HUES6 (cell line): ENCODE results near the gene SOHLH2.

Source experiments
- H3K27ac ChIP-seq: 2 replicates; pipeline ENCODE4 v1.7.0; 2013; ENCODE audit warnings: low read depth, mild to moderate bottlenecking, low read length, inconsistent platforms
- H3K27me3 ChIP-seq: 2 replicates; pipeline ENCODE4 v1.6.1; 2013; ENCODE audit warnings: low read length; ENCODE audit not compliant: control insufficient read depth, insufficient read depth
- H3K36me3 ChIP-seq: 2 replicates; pipeline ENCODE4 v1.6.1; 2013; ENCODE audit warnings: low read length; ENCODE audit not compliant: control insufficient read depth, insufficient read depth
- H3K4me1 ChIP-seq: 2 replicates; pipeline ENCODE4 v1.6.1; 2013; ENCODE audit warnings: low read length; ENCODE audit not compliant: control insufficient read depth, insufficient read depth
- H3K4me3 ChIP-seq: 2 replicates; pipeline ENCODE4 v1.5.1; 2013; ENCODE audit warnings: low read depth, low read length
- H3K9ac ChIP-seq: one replicate; pipeline ENCODE4 v1.6.1; 2013; ENCODE audit warnings: mild to moderate bottlenecking, low read length
- H3K9me3 ChIP-seq: 2 replicates; pipeline ENCODE4 v1.6.1; 2013; ENCODE audit warnings: low read depth, low read length; ENCODE audit not compliant: control insufficient read depth, insufficient read depth

The SOHLH2 gene

DNA sequence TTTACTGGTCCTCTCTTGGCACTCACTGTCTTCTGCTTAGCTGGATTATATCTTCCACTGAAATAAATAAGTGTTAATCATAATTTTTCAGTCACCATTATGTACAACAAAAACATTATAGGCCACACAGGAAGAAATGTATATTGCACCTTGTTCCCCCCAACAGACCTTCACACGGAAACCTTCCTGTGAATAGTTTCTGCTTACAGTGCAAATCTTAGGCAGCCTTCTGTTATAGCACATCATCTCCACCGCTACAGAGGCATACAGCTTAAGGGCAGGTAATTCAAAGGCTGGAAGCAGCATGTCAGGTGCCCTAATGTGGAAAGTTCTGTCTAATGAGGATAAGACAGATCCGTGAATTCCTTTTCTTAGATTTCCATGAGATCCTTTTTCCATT, 16.9 kb upstream of the SOHLH2 start:
- no peaks in the 10 kb centered on the region for H3K27me3 ChIP-seq
- H3K4me3 ChIP-seq, result no peak overlapping the region
- H3K36me3 ChIP-seq, result peaks cover 42% of the 10 kb centered on the region
- H3K4me1 ChIP-seq, result no peaks in the 10 kb centered on the region
- H3K9ac ChIP-seq, result no peak overlapping the region
- peaks cover 11% of the 10 kb centered on the region; the same call in 1 of the 2 replicates for H3K9me3 ChIP-seq
- H3K27ac ChIP-seq, result no peak overlapping the region

DNA sequence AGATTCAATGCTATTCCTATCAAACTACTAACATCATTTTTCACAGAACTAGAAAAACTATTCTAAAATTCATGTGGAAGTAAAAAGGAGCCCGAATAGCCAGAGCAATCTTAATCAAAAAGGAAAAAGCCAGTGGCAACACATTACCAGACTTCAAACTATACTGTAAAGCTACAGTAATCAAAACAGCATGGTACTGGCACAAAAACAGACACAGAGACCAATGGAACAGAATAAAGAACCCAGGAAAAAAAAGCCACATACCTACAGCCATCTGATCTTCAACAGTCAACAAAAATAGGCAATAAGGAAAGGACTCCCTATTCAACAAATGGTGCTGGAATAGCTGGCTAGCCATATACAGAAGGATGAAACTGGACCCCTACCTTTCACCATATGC, 10.4 kb upstream of the SOHLH2 start:
- no peak overlapping the region for H3K27ac ChIP-seq
- no peak overlapping the region for H3K4me3 ChIP-seq
- no peaks in the 10 kb centered on the region for H3K4me1 ChIP-seq
- H3K9me3 ChIP-seq, result peaks cover 26% of the 10 kb centered on the region
- H3K27me3 ChIP-seq, result no peaks in the 10 kb centered on the region
- no peak overlapping the region for H3K9ac ChIP-seq
- H3K36me3 ChIP-seq, result peaks cover 56% of the 10 kb centered on the region

DNA sequence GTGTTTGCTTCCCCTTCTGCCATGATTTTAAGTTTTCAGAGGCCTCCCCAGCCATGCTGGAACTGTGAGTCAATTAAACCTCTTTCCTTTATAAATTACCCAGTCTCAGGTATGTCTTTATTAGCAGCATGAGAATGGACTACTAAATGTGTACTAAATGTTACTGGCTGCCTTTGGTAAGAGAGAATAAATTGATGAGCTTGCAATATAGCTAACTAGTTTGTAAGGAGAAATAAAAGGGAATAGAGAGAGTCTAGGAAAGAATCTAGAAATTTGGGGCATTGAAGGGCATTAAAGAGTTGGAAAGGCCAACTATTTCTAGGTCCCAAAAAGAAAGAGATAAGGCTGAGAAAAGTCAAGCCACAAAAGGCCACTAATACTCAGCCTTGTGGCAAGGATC, 5.5 kb upstream of the SOHLH2 start:
- peaks cover 5% of the 10 kb centered on the region for H3K9me3 ChIP-seq
- no peak overlapping the region for H3K27ac ChIP-seq
- no peaks in the 10 kb centered on the region for H3K27me3 ChIP-seq
- peaks cover 25% of the 10 kb centered on the region for H3K36me3 ChIP-seq
- H3K4me3 ChIP-seq, result no peak overlapping the region
- no peak overlapping the region for H3K9ac ChIP-seq
- no peaks in the 10 kb centered on the region for H3K4me1 ChIP-seq

DNA sequence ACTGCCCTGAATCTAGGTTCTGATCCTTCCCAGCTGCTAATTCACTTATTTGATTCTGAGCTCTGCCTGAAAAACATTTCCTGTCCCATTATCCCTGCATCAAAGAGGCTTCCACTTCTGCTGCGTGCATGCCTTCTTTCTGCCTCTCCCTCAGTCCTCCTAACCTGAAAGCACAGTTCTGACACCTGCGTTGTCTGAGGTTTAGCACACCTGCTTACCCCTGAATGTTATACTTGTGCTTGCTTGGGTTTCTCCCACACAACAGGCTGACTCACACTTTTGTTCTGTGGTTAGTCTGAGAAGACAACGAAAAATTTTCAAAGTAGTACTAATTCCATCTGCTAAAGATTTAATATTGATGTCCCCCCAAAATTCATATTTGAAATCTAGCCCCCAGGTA, 3.1 kb upstream of the SOHLH2 start:
- Histone ChIP-seq H3K4me3 (no peak overlapping the region), H3K9ac (no peak overlapping the region), H3K27ac (no peak overlapping the region), H3K4me1 (no peaks in the 10 kb centered on the region), H3K36me3 (peaks cover 12% of the 10 kb centered on the region), H3K27me3 (no peaks in the 10 kb centered on the region), H3K9me3 (peaks cover 4% of the 10 kb centered on the region; the same call in 1 of the 2 replicates)

DNA sequence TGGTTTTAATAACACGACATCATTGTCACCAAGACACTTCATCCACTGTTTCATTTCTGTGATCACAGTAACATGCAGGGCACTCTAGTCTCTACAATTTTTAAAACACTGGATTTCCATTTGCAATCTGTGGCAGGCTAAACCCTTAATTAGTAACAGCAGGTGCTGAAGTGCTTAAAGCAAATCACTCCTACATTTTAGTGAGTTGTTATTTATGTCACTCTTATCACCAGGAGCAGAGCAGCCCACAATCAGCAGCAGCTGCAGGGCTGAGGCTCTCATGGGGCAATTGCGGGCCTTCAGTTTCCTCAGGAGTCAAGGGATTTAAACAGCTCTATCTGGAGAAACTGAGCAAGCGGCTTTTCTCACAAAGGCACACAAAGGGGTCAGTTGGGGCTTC, 1.6 kb downstream of the SOHLH2 start:
- Histone ChIP-seq H3K27ac (no peak overlapping the region), H3K27me3 (no peaks in the 10 kb centered on the region), H3K9ac (no peak overlapping the region), H3K4me3 (no peak overlapping the region), H3K4me1 (peaks cover 10% of the 10 kb centered on the region; the same call in 1 of the 2 replicates), H3K36me3 (no peaks in the 10 kb centered on the region), H3K9me3 (peaks cover 9% of the 10 kb centered on the region)

DNA sequence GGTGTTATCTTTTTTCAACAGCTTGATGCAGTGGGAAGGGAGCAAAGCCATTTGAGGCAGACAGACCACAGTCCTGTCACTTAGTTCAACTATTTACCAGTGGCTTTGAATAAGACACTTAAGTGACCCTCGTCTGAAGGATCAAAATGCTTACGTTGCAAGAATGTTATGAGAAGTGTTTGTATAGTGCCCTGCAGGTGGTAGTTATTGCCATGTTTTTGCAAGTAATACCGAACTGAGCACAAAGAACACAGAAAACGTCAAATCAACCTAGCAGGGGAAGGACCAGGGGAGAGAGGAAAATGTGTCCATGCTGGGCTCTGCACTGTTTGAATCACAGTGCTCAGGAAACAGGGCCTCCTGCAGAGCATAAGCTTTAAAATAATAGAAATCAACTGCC, 2.8 kb downstream of the SOHLH2 start:
- no peak overlapping the region for H3K4me3 ChIP-seq
- peaks cover 9% of the 10 kb centered on the region for H3K9me3 ChIP-seq
- H3K9ac ChIP-seq, result no peak overlapping the region
- H3K27ac ChIP-seq, result no peak overlapping the region
- H3K36me3 ChIP-seq, result no peaks in the 10 kb centered on the region
- peaks cover 10% of the 10 kb centered on the region; the same call in 1 of the 2 replicates for H3K4me1 ChIP-seq
- no peaks in the 10 kb centered on the region for H3K27me3 ChIP-seq

DNA sequence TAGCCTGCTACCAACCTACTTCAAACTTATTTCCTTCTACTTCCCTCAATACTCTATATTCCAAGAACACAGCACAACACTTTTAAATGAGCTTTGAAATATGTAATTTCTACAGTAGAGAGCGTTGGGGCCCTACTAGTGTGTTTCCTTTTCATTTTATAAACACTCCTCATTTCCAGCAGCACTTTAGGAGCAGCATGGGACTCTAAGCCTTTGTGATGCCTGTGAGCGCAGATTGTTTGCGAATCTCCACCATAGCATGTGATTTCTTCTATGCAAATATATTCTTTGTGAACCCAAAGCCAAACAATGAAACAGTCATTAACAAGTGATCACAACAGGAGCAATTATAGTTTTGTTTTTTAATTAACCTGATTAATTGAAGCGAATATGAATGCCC, 3.6 kb downstream of the SOHLH2 start:
- Histone ChIP-seq H3K4me1 (peaks cover 10% of the 10 kb centered on the region; the same call in 1 of the 2 replicates), H3K4me3 (no peak overlapping the region), H3K36me3 (no peaks in the 10 kb centered on the region), H3K27me3 (no peaks in the 10 kb centered on the region), H3K27ac (no peak overlapping the region), H3K9me3 (peaks cover 9% of the 10 kb centered on the region), H3K9ac (no peak overlapping the region)

DNA sequence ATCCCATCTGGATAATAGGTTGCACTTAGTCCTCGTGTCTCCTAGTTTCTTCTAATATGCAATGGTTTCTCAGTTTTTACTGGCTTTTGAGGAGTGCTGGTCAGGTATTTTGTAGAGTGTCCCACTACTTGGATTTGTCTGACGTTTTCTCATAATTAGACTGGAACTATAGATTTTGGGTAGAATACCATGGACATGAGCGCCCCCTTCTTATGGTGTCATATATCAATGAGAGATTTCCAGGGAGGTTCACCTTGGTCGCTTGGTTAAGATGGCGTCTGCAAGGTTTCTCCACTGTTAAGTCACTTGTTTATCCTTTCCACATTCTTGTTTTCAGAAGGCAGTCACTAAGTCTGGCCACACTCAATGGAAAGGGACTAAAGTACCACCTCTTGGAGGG, 6.7 kb downstream of the SOHLH2 start:
- Histone ChIP-seq H3K27me3 (no peaks in the 10 kb centered on the region), H3K27ac (no peak overlapping the region), H3K9ac (no peak overlapping the region), H3K4me1 (peaks cover 10% of the 10 kb centered on the region; the same call in 1 of the 2 replicates), H3K36me3 (no peaks in the 10 kb centered on the region), H3K4me3 (no peak overlapping the region), H3K9me3 (peaks cover 7% of the 10 kb centered on the region)

DNA sequence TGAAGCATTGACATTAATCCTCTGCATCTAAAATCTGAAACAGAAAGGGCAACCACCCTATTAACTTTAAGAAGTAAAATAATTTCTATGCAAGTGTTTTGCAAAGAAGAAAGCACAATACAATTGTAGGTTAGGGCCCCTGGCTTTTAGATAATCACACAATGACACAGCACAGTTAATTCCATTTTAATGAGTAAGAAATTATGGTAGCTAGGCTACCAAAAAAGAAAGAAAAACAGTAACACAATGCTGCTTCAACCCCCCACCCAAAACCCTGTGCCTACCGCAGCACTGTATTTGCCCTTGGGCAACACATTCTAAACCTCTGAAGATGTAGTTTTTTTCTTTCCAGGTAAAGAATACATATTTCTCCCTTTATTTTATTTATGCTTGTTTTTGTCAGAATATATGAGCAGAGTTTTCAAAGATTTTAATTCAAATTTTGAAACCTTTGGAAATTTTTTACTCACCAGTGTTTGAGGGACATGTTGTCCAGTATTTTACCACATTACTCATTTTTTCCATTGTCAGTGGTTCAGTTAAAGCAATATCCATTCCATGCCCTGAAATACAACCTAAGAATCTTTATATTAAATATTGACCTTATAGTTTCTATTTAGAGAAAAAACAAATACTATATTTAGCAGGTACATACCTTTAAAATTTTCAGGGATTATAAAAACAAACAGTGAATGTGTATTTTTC, 21.1 kb downstream of the SOHLH2 start:
- Histone ChIP-seq H3K9me3 (no peaks in the 10 kb centered on the region), H3K36me3 (no peaks in the 10 kb centered on the region; the same call in 1 of the 2 replicates), H3K4me3 (no peak overlapping the region), H3K27ac (no peak overlapping the region), H3K27me3 (no peaks in the 10 kb centered on the region), H3K9ac (no peak overlapping the region), H3K4me1 (peaks cover 3% of the 10 kb centered on the region; the same call in 1 of the 2 replicates)

DNA sequence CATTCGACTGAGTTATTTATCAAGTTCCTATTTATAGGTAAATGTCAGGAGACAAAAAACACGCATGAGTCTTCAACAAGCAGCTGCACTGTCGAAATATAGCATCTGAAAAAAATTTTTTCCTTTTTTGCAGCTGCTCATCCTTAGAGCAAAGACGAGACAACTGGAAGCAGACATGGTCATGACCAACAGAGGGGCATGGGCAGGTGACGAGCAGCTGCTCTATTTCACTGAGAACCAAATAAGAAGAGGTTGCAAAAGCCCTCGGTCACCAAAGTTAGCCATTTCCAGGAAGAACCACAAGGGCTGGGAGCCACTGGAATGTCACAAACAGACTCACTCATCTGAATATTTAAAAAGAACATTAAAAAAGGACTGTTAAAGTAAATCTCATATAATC, 22.2 kb downstream of the SOHLH2 start:
- Histone ChIP-seq H3K27ac (no peak overlapping the region), H3K9me3 (no peaks in the 10 kb centered on the region), H3K9ac (no peak overlapping the region), H3K27me3 (no peaks in the 10 kb centered on the region), H3K4me3 (no peak overlapping the region), H3K4me1 (peaks cover 3% of the 10 kb centered on the region; the same call in 1 of the 2 replicates), H3K36me3 (no peaks in the 10 kb centered on the region; the same call in 1 of the 2 replicates)

DNA sequence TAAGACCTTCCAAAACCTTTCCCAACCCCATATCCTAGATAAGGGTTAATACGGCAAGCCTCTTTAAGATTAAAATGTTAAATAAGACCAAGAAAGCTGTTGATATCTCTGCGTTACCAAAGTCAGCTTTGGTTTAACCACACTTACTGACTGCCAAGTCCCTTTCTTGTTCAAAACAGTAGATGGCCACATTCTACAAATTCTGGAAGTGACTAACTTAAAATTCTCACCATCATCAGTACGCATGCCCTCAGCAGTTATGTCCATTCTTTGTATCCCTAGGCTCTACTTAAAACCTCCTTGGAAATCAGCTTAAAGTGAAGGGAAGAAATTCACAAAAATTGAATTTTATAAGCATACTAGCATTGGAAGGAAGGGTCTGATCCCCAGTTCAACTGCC, 23.6 kb downstream of the SOHLH2 start:
- peaks cover 3% of the 10 kb centered on the region; the same call in 1 of the 2 replicates for H3K4me1 ChIP-seq
- no peaks in the 10 kb centered on the region for H3K27me3 ChIP-seq
- H3K4me3 ChIP-seq, result no peak overlapping the region
- no peak overlapping the region for H3K9ac ChIP-seq
- H3K27ac ChIP-seq, result no peak overlapping the region
- no peaks in the 10 kb centered on the region; the same call in 1 of the 2 replicates for H3K36me3 ChIP-seq
- H3K9me3 ChIP-seq, result no peaks in the 10 kb centered on the region
